ENCODE measurements around the gene CSPG4. TPM values are rescaled to one million over a fixed set of nuclear protein-coding genes. Genes with fewer than 3 reads are reported as not detected.

CSPG4 gene
- total RNA-seq, 1 experiment from 2014 or later, result 2.0 TPM

DNA sequence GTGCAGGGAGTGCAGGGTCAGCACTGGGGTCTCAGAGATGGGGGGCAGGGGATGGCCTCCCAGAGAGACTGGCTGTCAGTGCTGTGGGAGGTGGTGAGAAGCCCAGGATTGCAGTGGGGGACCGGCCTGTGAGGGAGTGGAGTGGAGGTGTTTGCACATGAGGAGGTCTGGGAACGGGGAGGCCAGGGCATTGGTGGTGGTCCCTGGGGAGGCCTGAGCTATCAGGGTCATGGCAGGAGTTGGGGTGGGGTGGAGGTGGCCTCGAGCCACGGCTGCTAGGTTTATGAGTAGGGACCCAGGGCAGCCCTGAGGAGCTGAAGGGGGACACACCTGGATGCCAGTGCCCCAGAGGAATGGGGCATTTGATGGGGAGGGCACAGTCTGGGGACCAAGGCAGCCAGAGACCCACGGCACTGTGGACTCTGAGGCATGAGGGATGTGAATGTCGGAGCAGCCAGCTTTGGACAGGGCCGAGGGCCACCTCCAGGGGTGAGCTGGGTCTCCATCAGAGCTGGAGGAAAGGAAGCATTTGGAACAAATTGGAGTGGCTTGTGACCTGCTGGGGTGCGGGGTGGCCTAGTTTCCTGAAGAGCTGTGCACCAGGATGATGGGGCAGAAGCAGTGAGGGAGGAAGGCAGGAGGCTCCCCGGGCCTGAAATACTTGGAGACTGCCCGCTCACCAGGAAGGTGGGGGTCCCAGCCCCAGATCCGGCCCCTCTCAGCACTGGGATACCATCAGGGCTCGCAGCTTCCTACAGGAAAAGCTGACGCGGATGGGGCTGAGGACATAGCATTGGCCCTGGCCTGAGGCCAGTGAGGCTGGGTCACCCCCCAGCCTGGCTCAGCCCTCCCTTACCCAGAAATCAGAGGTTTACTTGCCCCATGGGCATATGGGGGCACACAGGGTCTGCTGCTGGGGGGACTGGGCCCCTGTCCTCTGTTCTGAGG lies 9.5 kb upstream of the CSPG4 start:
- no peak overlapping the region for H3K4me2 ChIP-seq (ENCODE audit: insufficient read depth, insufficient read length, low read length)
- no peak overlapping the region for H4K91ac ChIP-seq (ENCODE audit: insufficient read length, low read depth, low read length)
- no peak overlapping the region for H2BK5ac ChIP-seq (ENCODE audit: insufficient read length, low read length)
- no peak overlapping the region for H2AK5ac ChIP-seq (ENCODE audit: insufficient read length, low read length)
- H2BK12ac ChIP-seq (ENCODE audit: insufficient read length, low read depth, low read length), result no peak overlapping the region
- H3K79me2 ChIP-seq (ENCODE audit: insufficient read depth, low read length), result no peaks in the 10 kb centered on the region
- no peaks in the 10 kb centered on the region for H3K4me1 ChIP-seq (ENCODE audit: insufficient read depth, low read length)
- H3K4me1 Mint-ChIP-seq, result peaks cover 2 to 7% of the 10 kb centered on the region in 2 experiments; a peak in 3 of 4 replicates
- peak overlapping the region in 1 of 3 experiments; percentile 57; a peak in 2 of 7 replicates for H3K27ac Mint-ChIP-seq
- no peaks in the 10 kb centered on the region for H3K36me3 Mint-ChIP-seq (ENCODE audit: insufficient read depth in 1 of 3, low read depth in 3 of 3)
- no peak overlapping the region for H3K27ac ChIP-seq (ENCODE audit: insufficient read length, low read depth, low read length)
- no peak overlapping the region for H3K4ac ChIP-seq (ENCODE audit: low read depth, low read length)
- no peak overlapping the region for H4K8ac ChIP-seq (replicated peaks; ENCODE audit: insufficient read length, low read depth, low read length)
- H3K27me3 ChIP-seq (ENCODE audit: insufficient read depth, low read length), result no peaks in the 10 kb centered on the region
- H2BK15ac ChIP-seq (ENCODE audit: low read depth, low read length), result no peak overlapping the region
- no peak overlapping the region for H2BK20ac ChIP-seq (ENCODE audit: low read depth, low read length, poor library complexity, severe bottlenecking)
- H3K4me3 Mint-ChIP-seq, result no peak overlapping the region; a peak in 1 of 5 replicates
- no peak overlapping the region for H2AFZ ChIP-seq (ENCODE audit: low read length)
- no peaks in the 10 kb centered on the region for H3K23me2 ChIP-seq (ENCODE audit: insufficient read length, low read depth, low read length, poor library complexity, severe bottlenecking)
- no peak overlapping the region for H2BK120ac ChIP-seq (ENCODE audit: low read depth, low read length, poor library complexity, severe bottlenecking)
- H3K56ac ChIP-seq (ENCODE audit: insufficient read length, low read depth, low read length), result no peak overlapping the region
- H3K18ac ChIP-seq (ENCODE audit: insufficient read length, low read depth, low read length), result no peak overlapping the region
- no peak overlapping the region for H4K5ac ChIP-seq (ENCODE audit: insufficient read length, low read depth, low read length)
- H3K9ac ChIP-seq (ENCODE audit: extremely low read depth, insufficient read length, low read length), result no peak overlapping the region
- H3T11ph ChIP-seq (ENCODE audit: low read length), result no peak overlapping the region
- TF ChIP-seq, protein P1, sequence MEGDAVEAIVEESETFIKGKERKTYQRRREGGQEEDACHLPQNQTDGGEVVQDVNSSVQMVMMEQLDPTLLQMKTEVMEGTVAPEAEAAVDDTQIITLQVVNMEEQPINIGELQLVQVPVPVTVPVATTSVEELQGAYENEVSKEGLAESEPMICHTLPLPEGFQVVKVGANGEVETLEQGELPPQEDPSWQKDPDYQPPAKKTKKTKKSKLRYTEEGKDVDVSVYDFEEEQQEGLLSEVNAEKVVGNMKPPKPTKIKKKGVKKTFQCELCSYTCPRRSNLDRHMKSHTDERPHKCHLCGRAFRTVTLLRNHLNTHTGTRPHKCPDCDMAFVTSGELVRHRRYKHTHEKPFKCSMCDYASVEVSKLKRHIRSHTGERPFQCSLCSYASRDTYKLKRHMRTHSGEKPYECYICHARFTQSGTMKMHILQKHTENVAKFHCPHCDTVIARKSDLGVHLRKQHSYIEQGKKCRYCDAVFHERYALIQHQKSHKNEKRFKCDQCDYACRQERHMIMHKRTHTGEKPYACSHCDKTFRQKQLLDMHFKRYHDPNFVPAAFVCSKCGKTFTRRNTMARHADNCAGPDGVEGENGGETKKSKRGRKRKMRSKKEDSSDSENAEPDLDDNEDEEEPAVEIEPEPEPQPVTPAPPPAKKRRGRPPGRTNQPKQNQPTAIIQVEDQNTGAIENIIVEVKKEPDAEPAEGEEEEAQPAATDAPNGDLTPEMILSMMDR (conservative IDR thresholded peaks at IDR 0.05), result no peak
- H3K79me1 ChIP-seq (ENCODE audit: insufficient read depth, low read depth, low read length, poor library complexity, severe bottlenecking), result no peaks in the 10 kb centered on the region
- WGBS (ENCODE audit: extremely low coverage, insufficient read length, low lambda C conversion rate), result no CpG with 5 or more reads among the region's 14 CpGs
- H4K20me1 ChIP-seq (ENCODE audit: control insufficient read depth, insufficient read depth, insufficient read length), result no peaks in the 10 kb centered on the region
- H3K14ac ChIP-seq (ENCODE audit: insufficient read depth, low read length), result no peak overlapping the region
- no peak overlapping the region for H3K23ac ChIP-seq (ENCODE audit: insufficient read length, low read depth, low read length)
- H3K9me3 Mint-ChIP-seq, result no peaks in the 10 kb centered on the region
- H3K9me3 ChIP-seq (ENCODE audit: control insufficient read depth, low read depth, low read length), result no peaks in the 10 kb centered on the region
- DNase-seq, result no peak
- H3K27me3 Mint-ChIP-seq (ENCODE audit: low read depth), result peaks cover 52% of the 10 kb centered on the region

All from H9 (cell line).